Ecto neural progenitor cell (in vitro differentiated cells): ENCODE data around the gene ZFAND3.

Experiments
- DNase-seq: peaks from one replicate; pipeline ENCODE4 v3.0.0-alpha.2; 2018; ENCODE audit warnings: low spot score

ZFAND3 gene, protein sequence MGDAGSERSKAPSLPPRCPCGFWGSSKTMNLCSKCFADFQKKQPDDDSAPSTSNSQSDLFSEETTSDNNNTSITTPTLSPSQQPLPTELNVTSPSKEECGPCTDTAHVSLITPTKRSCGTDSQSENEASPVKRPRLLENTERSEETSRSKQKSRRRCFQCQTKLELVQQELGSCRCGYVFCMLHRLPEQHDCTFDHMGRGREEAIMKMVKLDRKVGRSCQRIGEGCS

DNA sequence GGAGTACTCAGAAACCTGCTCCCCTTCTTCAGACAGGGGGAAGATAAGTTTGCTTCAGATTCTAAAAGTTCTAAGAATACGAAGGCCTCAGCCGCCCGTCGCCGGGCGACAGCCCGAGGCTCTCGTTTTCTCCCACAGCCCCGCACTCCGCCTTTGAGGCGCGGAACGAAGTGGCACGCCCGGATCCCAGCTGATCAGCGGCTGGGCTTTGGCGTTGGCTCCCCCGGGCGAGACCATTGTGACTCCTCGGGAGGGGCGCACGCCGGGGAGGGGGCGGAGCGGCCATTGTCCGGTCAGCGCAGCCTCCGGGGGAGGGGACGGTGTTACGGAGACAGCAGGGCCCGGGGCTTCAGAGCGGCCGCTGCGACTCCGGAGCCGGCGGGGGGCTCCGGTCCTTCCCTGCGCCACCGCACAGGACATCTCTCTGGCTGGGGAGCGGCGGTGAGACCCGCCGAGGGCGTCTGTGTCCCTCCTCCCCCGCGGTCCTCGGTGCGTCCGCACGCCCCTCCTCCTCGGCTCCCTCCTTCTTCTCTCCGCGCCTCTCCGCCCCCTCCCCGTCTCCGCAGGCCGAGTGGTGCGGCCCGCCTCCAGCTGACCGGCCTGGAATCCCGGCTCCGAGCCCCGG lies at the start of gene ZFAND3:
TSS of gene ZFAND3 (plus strand) at position 551 of the 625 bp plus-strand sequence. CDS start 219 bp downstream, outside the sequence.
- DNase-seq: peak; percentile 99

DNA sequence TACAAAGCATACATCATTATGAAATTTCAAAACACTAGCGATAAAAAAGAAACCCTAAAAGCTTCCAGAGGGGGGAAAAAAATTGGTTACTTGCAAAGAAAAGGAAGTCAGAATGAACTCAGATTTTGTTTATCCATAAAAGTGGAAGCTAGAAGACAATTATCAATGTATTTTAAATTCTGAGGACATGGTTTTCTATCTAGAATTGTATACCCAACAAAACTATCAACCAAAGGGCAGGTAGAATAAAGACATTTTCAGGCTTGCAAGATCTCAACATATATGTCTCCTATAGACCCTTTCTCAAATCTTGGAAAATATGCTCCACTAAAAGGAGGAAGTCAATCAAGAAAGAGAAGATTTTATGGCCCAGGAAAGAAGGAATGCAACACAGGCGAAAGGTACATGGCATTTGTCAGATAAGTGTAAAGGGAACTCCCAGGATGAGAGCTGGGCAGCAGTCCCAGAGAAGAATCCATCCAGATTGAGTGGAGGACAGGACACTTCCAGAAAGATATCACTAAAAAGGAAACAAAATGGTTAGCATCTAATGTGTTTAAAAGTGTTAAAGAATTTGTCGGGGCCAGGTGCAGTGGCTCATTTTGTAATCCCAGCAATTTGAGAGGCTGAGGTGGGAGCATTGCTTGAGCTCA lies 45.4 kb upstream of the ZFAND3 start:
- DNase-seq: no peak

DNA sequence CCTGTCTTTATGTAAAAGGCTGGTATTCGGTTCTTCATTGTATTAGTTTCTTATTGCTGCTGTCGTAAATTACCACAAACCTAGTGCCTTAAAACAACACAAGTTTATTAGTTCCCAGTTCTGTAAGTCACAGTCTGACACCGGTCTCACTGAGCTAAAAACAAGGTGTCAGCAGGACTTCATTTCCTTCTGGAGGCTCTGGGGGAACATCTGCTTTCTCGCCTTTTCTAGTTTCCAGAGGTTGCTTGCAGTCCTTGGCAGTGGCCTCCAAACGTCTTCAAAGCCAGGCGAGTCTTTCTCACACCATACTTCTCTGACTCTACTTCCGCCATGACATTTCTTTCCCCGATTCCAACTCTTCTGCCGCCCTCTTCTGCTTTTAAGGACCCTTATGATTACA lies 43.0 kb upstream of the ZFAND3 start:
- no peak for DNase-seq

DNA sequence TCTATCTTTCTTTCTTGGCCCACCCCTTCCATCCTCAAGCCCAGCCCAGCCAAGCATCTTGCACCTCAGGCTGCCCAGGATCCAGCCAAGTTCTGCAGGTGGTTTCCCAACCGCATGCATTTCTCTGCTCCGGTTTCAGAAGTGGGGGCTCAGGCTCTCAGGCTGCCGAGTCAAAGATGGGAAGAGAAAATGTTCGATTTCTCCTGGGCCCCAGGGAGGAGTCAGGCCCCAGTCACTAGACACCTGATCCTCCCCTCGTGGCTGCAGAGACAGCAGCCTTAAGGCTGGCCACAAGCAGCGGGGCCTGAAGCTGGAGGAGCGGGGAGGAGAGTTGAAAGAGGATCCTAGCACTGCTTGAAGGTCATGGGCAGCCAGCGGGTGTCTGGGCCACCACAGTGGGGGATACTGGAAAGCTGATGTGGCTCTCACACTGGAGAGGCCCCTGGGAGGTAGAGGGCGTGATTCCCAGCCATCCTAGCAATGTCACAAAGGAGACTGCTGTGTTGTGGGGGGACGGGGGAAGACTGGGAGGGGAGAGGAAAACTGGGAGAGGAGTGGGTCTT lies 42.2 kb upstream of the ZFAND3 start:
- no peak for DNase-seq

DNA sequence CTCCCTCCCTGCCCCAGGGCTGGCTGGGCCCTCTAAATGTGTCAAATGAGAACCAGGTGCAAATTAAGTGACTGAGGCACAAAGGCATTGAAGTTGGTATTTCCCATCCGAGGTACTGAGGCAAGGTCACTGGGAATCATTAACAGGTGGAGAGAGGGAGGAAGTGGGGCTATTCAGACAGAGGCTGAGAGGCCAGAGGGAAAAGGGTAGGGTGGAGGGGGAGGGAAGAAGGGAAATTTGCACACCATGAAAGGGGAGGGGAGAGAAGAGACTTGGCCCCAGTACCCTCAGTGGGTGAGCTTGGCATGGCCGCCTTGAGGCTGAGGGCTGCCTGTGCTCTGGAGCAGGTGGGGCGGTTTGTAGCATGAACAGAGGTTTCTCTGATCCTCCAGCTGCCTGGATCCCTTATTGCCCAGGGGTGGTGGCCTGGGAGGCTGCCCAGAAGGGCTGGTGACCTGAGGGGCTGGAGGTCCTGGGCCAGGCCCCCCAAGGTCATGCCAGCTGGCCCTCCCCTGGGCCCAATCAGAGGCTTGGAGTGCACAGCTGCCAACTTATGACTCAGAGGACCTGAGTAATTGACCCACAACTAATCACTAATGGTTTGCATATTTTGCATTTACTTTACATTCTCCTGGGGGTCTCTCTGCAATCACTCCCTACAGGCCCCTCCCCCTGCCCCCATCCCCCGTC lies 40.3 kb upstream of the ZFAND3 start:
- DNase-seq: no peak

DNA sequence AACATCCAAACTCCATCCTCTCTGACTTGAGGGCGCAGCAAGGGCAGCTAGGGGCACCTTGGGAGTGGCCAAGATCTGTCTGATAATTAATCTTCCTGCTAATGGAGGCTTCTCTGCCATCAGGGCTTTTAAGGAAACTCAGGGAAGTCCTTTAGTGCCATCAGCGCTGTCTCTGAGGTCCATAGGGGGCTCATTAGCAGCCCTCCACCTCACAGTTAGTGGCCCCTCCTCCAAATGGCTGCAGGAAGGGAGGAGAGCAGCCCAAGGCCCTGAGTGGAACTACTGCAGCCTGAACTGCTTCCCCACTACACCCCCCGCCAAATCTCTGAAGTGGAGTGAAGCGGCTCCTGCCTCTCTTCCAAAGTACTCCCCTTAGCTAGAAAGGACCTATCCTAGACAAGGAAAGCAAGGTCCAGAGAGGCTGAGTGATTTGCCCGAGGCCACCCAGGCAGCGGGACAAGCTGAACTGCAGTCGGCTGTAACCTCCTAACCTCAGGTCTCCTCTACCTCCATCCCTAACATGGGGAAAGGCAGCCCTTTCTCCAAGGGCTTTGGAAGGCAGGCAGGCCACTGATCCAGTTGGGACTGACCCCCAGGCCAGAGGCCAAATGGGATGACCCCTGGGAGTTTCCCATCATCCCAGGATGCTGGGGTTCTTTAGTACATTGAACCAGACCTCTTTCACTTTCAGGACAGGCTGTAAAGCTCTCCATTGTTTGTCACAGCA lies 39.5 kb upstream of the ZFAND3 start:
- no peak for DNase-seq

DNA sequence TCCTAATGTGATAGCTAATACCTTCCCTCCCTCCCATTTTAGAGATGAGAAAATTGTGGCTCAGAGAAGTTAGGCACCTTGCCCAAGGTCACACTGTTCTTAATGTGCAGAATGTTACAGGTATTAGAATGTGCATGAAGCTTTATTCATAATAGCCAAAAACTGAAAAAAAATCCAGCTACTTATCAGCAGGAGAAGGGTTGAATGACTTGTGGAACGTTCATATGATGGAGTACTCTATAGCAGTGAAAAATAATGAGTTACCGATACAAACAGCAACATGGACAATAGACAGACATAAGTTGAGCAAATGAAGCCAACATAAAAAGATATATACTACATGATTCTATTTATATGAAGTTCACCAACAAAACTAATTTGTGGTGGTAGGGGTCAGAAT lies 37.7 kb upstream of the ZFAND3 start:
- DNase-seq: no peak

DNA sequence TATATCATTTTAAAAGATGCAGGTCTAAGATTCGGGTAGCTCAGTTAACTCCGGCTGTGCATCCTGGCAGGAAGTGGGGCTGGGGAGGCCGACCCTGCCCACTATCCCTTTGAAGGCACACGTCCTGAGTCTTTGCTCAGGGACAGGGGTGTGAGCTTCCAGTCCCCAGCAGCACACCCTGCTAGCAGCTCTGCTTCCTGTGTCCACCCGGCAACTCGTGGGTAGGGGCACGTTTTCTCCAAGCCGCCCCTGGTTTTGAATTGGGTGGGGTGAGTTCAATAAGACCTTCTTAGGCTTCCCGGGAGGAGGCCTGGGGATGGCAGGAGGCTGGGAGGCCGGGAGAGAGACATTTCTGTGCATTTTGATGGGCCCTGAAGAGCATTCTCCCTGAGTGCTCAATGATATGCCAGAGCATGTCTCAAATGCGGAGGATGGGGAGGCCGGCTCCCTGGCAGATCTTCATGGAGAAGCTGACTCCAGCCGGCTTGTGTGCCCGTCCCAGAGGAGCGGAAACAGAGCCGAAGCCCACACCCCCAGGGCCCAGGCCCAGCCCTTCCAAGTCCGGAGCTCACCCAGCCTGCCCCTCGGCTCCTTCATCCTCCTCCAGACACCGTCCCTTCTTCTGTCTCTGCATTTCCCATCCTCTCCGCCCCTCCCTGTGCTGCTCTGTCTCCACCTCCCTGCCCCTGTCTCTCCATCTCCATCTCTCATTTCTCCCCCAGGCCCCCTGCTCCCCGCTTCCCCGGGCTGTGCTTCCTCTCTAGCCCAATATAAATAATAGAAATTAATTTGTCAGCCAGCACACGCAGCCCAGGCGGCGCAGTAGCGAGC lies 36.3 kb upstream of the ZFAND3 start:
- peak; percentile 74 for DNase-seq

DNA sequence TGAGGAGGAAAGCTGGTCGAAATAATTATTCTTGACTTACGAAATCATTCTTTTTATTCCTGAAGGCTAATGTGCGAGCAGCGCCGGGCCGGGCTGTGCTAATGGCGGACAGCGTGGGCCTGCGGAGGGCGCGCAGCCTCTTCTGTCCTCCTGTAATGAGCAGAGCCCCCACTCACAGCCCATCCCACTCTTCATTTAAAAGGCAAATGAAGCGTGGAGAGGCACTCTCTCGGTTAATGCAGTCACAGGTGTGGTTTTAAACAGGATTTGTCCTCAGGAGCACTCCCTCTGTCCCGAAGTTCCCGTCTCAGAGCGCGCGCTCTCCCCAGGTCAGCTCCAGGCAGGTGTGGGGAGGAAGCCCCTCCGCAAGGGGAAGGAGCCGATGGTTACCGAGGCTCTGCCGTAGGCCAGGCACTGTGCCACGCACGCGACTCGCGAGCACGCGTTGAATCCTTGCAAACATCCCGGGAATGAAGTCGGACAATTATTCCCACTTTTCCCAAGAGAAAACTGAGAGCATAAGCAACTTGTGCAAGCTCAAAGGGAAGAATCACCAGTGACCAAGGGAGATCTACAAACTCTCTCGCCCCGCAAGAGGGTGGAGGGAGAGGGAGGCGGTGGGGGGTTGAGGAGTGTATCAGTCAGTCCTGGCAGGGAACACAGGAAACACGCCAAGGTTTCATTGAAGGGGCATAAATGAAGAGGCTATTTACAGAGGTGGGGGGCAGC lies 35.5 kb upstream of the ZFAND3 start:
- no peak for DNase-seq

DNA sequence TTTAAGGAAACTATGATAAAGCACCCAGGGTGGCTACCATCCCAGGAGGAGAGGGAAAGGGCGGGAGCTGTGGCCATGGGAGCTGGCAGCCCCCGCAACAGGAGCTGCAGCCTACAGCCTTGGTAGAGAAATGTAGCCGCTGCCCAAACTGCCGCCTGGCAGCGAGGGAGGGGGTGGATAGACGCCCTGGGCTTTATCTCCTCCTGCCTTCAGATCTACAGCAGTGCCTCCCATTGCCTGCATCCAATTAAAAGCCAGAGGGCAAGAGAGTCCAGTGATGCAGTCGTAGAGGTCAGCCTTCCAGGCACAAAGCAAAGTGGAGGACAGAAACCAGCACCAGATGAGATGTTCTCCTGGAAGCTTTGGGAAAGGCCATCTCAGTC lies 35.0 kb upstream of the ZFAND3 start:
- no peak for DNase-seq

DNA sequence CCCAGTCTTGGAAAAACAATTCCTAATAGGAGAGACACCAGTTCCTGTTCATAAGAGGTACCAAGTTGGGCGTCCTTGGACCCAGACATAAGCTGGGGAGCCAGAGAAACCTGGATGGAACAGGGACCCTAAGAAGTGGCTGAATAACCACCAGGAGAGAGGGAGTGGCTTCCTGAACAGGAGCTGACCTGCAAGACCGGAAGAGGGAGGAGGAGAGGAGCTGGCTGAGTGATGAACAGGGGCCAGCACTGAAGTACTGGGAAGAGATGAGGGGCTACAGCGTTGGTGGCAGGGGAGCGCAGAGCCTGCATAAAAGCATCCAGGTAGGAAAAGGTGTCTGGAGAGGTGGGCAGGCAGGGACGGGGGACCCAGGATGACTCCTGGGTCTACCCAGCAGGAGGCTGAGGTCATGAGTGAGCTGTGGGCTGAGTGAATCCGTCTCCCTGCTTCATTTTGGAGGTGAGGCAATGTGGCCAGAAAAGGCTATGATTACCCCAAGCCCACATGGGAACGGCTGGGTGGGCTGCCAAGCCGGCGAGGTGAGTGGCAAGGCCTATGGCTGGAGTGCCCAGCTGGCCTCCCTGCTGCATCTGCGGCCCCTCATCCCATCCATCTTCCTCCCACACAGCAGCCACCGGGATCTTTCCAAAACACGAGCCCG lies 34.4 kb upstream of the ZFAND3 start:
- DNase-seq: no peak

DNA sequence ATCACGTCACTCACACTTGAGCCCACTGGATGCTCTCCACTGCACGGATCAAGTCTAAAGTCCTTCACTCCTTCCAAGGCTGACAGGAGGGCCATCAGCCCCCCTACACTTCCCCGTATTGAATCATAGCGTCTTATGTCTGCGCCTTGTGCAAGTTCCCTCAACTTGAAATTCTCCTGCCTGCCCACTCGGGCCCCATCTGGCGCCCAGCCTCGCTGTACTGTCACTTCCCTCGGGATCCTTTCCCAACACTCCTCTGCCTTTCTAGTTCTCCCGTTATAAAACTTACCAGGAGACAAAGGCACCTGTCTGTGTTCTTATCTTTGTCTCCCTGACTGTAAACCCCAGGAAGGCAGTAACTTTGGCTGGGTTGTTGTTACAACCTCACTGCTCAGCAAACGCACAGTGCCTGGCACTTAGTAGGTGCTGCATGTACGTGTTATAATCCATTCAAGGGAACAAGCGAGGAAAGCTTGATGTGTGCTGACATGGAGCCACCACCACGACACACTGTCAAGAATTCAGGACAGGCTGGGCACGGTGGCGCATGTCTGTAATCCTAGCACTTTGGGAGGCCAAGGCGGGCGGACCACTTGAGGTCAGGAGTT lies 33.8 kb upstream of the ZFAND3 start:
- DNase-seq: no peak

DNA sequence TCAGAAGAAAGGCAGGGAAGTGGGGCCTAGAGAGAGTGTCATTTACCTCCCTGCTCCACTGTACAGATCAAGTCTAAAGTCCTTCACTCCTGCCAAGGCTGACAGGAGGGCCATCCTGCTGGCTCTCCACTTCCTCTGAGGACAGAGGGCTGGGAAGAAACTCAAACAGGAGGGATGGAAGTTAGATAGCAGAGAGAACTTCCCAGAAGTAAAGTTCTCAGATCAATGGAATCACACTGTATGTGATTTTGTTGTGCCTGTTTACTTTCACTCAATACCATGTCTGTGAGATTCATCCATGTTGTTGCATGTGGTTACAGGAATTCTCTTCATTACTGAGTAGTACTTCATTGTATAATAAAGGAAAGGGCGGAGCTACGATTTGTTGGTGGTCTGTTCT lies 32.3 kb upstream of the ZFAND3 start:
- DNase-seq: no peak

DNA sequence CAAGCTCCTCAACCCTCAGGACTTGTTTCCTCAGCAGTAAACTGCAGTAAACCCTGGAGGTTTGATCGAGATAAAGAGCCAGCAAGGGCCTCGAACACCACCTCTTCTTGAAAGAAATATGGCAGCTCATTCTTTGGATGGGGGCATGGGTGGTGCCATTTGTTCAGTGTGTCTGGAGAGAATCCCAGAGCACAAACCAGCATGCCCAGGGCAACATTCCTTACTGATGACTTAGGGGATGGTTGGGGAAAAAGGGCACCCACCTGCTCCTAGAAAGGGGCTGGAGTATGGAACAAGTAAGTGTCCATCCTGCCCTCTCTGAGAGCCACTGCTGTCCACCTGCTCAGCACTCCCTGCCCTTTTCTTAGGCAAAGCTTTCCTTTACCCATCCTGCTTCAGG lies 31.3 kb upstream of the ZFAND3 start:
- DNase-seq: no peak

DNA sequence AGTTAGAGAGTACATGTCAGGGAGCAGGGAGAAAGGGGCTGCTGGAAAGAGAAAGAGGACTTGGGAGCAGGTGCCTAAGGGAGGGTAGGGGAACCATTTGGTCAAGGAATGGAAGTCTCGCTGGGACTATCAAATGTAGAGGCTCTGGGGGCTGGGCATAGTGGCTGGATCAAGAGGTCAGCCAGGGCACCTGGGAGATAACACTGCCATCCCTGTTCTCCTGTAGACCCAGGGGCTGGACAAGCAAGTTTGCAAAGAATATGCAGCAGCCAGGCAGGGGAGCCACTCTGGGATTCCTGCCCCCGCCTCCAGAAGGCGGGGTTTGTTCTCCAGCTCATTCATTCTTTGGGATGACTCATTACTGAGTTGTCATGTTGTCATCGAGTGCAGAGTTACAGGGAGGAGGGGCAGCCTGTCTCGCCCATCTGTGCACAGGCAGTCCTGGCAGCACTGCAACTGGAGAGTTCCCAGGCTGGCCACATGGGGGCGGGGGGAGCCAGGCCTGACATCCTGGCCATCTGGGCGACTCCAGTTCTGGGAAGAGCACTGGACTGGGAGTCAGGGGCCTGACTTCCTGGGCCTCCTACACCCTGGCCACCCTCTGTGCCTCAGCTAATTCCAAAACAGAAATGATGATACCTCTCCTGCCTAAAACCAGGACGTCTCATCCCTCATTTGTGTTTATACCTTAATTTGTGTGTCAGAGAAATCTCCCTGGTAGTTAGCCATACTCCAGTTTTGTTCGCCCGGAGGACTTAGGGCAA lies 28.2 kb upstream of the ZFAND3 start:
- DNase-seq: peak; percentile 90

DNA sequence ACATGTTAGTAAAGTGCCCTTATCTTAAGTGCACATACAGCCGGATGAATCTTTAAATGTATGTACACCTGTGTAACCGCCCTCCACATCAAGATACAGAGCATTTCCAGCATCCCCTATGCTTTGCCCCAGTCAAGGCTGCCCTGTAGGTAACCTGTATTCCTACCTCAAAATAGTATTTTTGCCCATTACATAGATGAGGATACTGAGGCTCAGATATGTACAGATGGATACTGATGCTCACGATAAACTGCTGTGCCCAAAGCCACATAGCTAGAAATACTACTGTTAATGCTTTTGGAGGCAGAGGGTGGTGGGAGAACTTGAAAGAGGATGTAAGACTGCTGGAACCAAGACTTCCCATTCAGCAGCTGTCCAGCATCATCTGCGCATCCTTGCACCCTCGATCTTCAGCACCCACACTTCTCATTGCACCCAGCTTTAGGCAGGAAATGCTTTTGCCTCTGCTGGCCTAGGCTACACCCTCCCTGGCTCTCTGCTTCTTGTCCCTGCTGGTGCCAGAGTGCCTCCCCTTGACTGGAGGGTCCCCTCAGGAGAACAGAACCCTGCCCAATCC lies 27.0 kb upstream of the ZFAND3 start:
- no peak for DNase-seq

DNA sequence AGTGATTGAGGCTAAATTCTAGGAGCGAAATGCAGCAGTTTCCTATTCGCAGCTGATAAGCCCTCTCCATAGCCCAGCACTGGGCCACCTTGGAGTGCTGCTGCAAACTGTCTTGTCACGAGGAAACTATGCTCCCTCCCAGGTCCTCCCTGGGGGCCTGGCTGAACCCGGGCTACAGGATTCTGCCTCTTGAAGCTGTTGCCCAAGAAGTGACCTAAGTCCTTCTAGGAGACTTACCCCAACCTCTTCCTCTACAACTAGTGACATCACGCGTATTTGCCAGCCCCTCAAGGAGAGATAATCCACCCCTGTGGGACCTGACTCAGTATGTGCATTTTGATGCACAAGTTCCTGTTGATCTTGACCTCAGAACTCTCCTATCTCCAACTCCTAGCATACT lies 26.5 kb upstream of the ZFAND3 start:
- no peak for DNase-seq

DNA sequence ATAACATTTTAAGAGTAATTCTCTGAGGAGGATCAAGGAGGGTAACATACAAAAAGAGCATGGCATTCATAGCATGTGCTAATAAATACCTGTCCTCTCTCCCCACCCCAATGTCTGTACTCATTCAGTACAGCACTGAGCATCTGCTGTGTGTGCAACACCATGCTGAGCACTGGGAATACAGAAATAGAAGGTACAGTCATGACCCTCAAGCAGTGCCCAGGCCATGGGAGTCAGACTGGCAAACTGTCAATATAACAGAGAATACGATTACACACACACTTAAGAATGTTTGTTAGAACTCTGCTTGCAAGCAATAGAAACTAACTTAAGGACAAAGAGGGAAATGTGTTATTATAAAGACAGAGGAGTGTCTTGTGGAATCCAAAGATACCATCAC lies 24.7 kb upstream of the ZFAND3 start:
- DNase-seq: no peak
